Activated CD8-positive, alpha-beta T cell treated with anti-CD3 and anti-CD28 coated beads for 36 hours (primary cell): ENCODE results near the gene STIM2. TPM values are rescaled to one million over a fixed set of nuclear protein-coding genes. Genes with fewer than 3 reads are reported as not detected.

Experiments
- ATAC-seq: fragments of 200-7000 bp; cut with Tn5 transposase; one replicate; pipeline ENCODE4 v1.10.0; 2021; ENCODE audit warnings: mild to moderate bottlenecking, moderate library complexity
- CTCF ChIA-PET: fragments of 350-600 bp; sonication (Branson Sonifier 250); formaldehyde crosslinking; loops from one replicate; lab custom pipeline; 2021; ENCODE audit warnings: antibody characterized with exemption; lab: Charles Lee
- POLR2A ChIA-PET: fragments of 350-600 bp; sonication (Branson Sonifier 250); formaldehyde crosslinking; loops from one replicate; lab custom pipeline; 2021; ENCODE audit warnings: antibody characterized with exemption; lab: Charles Lee
- DNase-seq: peaks from one replicate; pipeline ENCODE4 v3.0.0-alpha.2; 2020
- H3K27ac Mint-ChIP-seq: one replicate; pipeline ENCODE4 v1.8.0; 2021; ENCODE audit warnings: mild to moderate bottlenecking, mixed read lengths
- H3K27me3 Mint-ChIP-seq: one replicate; pipeline ENCODE4 v1.8.0; 2021; ENCODE audit warnings: mixed read lengths
- H3K36me3 Mint-ChIP-seq: one replicate; pipeline ENCODE4 v1.8.0; 2021; ENCODE audit warnings: low read depth, mixed read lengths
- H3K4me1 Mint-ChIP-seq: one replicate; pipeline ENCODE4 v1.8.0; 2021; ENCODE audit warnings: low read depth, mixed read lengths
- H3K4me3 Mint-ChIP-seq: one replicate; pipeline ENCODE4 v1.8.0; 2021; ENCODE audit warnings: mild to moderate bottlenecking, moderate library complexity, mixed read lengths
- H3K9me3 Mint-ChIP-seq: one replicate; pipeline ENCODE4 v1.8.0; 2021; ENCODE audit warnings: mixed read lengths
- CTCF ChIP-seq: fragments of 200-600 bp; IDR thresholded peaks from one replicate; pipeline ENCODE4 v1.8.0; 2022; ENCODE audit warnings: antibody characterized with exemption, mild to moderate bottlenecking
- intact Hi-C: fragments of 100-400 bp; cut with micrococcal nuclease; formaldehyde crosslinking; loops from one replicate; pipeline ENCODE4 v1.10.0; 2022
- total RNA-seq, 2 experiments: library from RNA; stranded (reverse); gene quantifications; one replicate each; pipeline ENCODE4 v1.2.3, GENCODE V29; 2021

The STIM2 gene
- total RNA-seq, 2 experiments from 2014 or later: 44.4 to 46.6 TPM

DNA sequence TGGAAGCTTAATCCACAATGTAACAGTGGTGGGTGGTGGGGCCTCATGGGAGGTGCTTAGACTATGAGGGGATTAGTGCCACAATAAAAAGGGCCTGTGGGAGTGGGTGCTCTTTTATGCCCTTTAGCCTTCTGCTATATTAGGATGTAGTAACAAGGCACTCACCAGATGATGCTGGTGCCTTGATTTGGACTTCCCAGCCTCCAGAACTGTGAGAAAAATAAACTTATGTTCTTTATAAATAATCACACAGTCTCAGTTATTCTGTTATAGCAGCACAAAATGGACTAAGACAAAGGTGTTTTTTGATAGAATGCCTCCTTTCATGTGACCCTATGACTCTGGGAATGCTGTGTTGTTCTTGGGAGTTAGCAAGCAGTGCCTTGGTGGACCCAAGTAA lies 89.8 kb downstream of the STIM2 start:
- POLR2A ChIA-PET: interaction anchor here (0.6 kb wide), 1 partner anchor 22 kb away, joined by 3 read pairs; no protein-coding TSS in a partner anchor
- H3K4me1 Mint-ChIP-seq: peaks cover 35% of the 10 kb centered on the region

DNA sequence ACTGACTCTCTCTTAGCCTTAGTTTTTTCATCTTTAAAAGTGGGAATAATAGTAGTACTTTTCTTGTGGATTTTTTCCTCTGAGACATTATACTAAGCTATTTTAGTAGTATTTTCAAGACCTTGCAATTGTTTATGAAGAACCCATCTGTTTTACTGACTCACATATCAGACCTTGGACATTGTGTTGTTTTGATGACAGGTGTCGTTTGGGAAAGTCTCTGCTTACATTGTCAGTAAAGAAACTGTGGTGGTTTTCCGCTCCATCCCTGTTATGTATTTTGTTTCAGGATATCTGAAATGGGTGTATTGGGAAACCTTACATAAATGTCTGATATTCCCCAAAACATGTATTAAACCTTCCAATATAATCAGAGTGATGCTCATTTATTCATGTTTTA lies 92.2 kb downstream of the STIM2 start:
- ChIA-PET CTCF (no interaction called here), POLR2A (no interaction called here)
- Mint-ChIP-seq H3K9me3 (peaks cover 4% of the 10 kb centered on the region), H3K4me1 (peaks cover 30% of the 10 kb centered on the region), H3K36me3 (peaks cover 16% of the 10 kb centered on the region), H3K27ac (no peak overlapping the region), H3K4me3 (no peak overlapping the region), H3K27me3 (no peaks in the 10 kb centered on the region)
- intact Hi-C loops: no loop called here
- ATAC-seq: no peak
- no peak for DNase-seq
- TF ChIP-seq CTCF: no peak

More for the DNA sequence above, 89.8 kb downstream of the STIM2 start:
- intact Hi-C loops: no loop called here
- no peak overlapping the region for H3K27ac Mint-ChIP-seq
- CTCF ChIA-PET: no interaction called here
- no peaks in the 10 kb centered on the region for H3K27me3 Mint-ChIP-seq
- H3K4me3 Mint-ChIP-seq: no peak overlapping the region
- peaks cover 23% of the 10 kb centered on the region for H3K36me3 Mint-ChIP-seq
- no peak for TF ChIP-seq CTCF
- no peak for DNase-seq
- H3K9me3 Mint-ChIP-seq: peaks cover 6% of the 10 kb centered on the region
- no peak for ATAC-seq

DNA sequence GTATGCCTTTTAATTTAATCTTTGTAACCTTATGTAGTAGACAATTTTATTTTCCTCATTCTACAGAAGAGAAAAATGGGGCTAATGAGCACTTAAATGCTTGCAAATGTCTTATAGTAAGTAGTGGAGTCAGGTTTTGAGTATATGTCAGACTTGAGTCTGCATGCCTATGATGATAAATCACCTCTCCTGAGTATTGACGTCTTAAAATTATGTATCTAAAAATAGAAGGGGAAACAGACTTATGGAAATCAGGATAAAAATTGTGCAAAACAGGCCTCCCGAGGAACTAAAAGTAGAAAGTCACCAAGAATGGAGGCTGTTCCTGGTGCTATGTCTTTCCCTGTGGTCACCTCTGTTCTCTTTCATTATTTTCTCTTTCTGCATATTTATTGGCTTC lies 92.7 kb downstream of the STIM2 start:
- DNase-seq: no peak
- ChIA-PET CTCF (no interaction called here), POLR2A (no interaction called here)
- intact Hi-C loops: no loop called here
- no peak for TF ChIP-seq CTCF
- Mint-ChIP-seq H3K36me3 (peaks cover 19% of the 10 kb centered on the region), H3K9me3 (peaks cover 4% of the 10 kb centered on the region), H3K27me3 (no peaks in the 10 kb centered on the region), H3K4me1 (peaks cover 27% of the 10 kb centered on the region), H3K27ac (no peak overlapping the region), H3K4me3 (no peak overlapping the region)
- no peak for ATAC-seq

GRCh38 chr4:26953770-26954423 lies 93.3 kb downstream of the STIM2 start:
- DNase-seq (no peak), ATAC-seq (no peak)
- TF ChIP-seq CTCF: no peak
- CTCF ChIA-PET: no interaction called here
- Mint-ChIP-seq H3K4me1 (peaks cover 32% of the 10 kb centered on the region), H3K27me3 (no peaks in the 10 kb centered on the region), H3K4me3 (no peak overlapping the region), H3K27ac (no peak overlapping the region), H3K36me3 (peaks cover 24% of the 10 kb centered on the region), H3K9me3 (peaks cover 4% of the 10 kb centered on the region)
- intact Hi-C loops: no loop called here
- POLR2A ChIA-PET: no interaction called here

- Mint-ChIP-seq H3K4me1 (peaks cover 41% of the 10 kb centered on the region), H3K27ac (no peak overlapping the region), H3K4me3 (no peak overlapping the region), H3K27me3 (no peaks in the 10 kb centered on the region), H3K9me3 (peaks cover 1% of the 10 kb centered on the region), H3K36me3 (peaks cover 28% of the 10 kb centered on the region)
- no peak for TF ChIP-seq CTCF
- ATAC-seq (no peak), DNase-seq (no peak)
- intact Hi-C loops: loop anchor here (5.0 kb wide), 1 partner anchor 47 kb away; no protein-coding TSS in a partner anchor
- ChIA-PET POLR2A (no interaction called here), CTCF (interaction anchor here (0.8 kb wide), 1 partner anchor 42 kb away, joined by 3 read pairs; no protein-coding TSS in a partner anchor)
Measured at GRCh38 chr4:26955241-26955640, 94.6 kb downstream of the STIM2 start.
